ENCODE measurements around the gene KLHDC7B.

Gene KLHDC7B

GRCh38 chr22:50575426-50575941 lies 29.8 kb downstream of the KLHDC7B start:
- no peak for DNase-seq

GRCh38 chr22:50576070-50576469 lies 30.4 kb downstream of the KLHDC7B start:
- peak; percentile 43 for DNase-seq

- no peak for DNase-seq
Observed at GRCh38 chr22:50576806-50577696, 31.4 kb downstream of the KLHDC7B start.

- no peak for DNase-seq
Observed at GRCh38 chr22:50577697-50577986, 31.9 kb downstream of the KLHDC7B start.

GRCh38 chr22:50577987-50578775 lies 32.5 kb downstream of the KLHDC7B start, which contains the start of gene CPT1B:
TSS of gene CPT1B (minus strand) at chr22:50578427. CDS start at chr22:50577915, 512 bp downstream.
- DNase-seq: no peak

- no peak for DNase-seq
Observed at GRCh38 chr22:50578776-50579310, 33.1 kb downstream of the KLHDC7B start.

GRCh38 chr22:50579752-50580151 lies 34.1 kb downstream of the KLHDC7B start:
- no peak for DNase-seq

GRCh38 chr22:50581031-50581949 lies 35.6 kb downstream of the KLHDC7B start:
- no peak for DNase-seq

- peak; percentile 42 for DNase-seq
Observed at GRCh38 chr22:50581950-50582492, 36.3 kb downstream of the KLHDC7B start.

- DNase-seq: peak; percentile 99
Observed at GRCh38 chr22:50582493-50583293, 37.0 kb downstream of the KLHDC7B start, which contains the start of gene CHKB. TSS of gene CHKB (minus strand) at chr22:50582849. CDS start at chr22:50582781, 68 bp downstream.

GRCh38 chr22:50583294-50583861 lies 37.7 kb downstream of the KLHDC7B start:
- DNase-seq: no peak

- DNase-seq: no peak
Observed at GRCh38 chr22:50584106-50585096, 38.7 kb downstream of the KLHDC7B start.

GRCh38 chr22:50585238-50585637 lies 39.5 kb downstream of the KLHDC7B start:
- no peak for DNase-seq

GRCh38 chr22:50585781-50586180 lies 40.1 kb downstream of the KLHDC7B start:
- no peak for DNase-seq

- no peak for DNase-seq
Observed at GRCh38 chr22:50586416-50586815, 40.7 kb downstream of the KLHDC7B start.

GRCh38 chr22:50587407-50587806 lies 41.7 kb downstream of the KLHDC7B start:
- DNase-seq: no peak

GRCh38 chr22:50595189-50595588 lies 49.5 kb downstream of the KLHDC7B start:
- no peak for DNase-seq

- no peak for DNase-seq
Observed at GRCh38 chr22:50597097-50597496, 51.4 kb downstream of the KLHDC7B start.

GRCh38 chr22:50599816-50600455 lies 54.2 kb downstream of the KLHDC7B start:
- DNase-seq: peak; percentile 83

All from retina (tissue), 1 donor.